HG03097 (cell line): Measurements from ENCODE around the gene TCF25.
"Not testable (repeated sequence)": the region's sequence is repeated elsewhere in the genome, so short reads cannot be mapped to it uniquely, and the experiment has no call there.

Source experiments
- ATAC-seq: cut with Tn5 transposase; IDR thresholded peaks from one replicate; pipeline ENCODE4 v1.9.1; 2021; ENCODE audit not compliant: unreplicated experiment, low FRiP score

The TCF25 gene

GRCh38 chr16:89873109-89873971 is at the start of gene TCF25:
Gene TCF25 (plus strand): TSS chr16:89873592. CDS start chr16:89873668, 76 bp downstream.
- ATAC-seq, result peak; percentile 42

- not testable (repeated sequence) for ATAC-seq
These were observed 49.6 kb upstream of the TCF25 start for GRCh38 chr16:89823824-89824148.

GRCh38 chr16:89826531-89827382 is 46.6 kb upstream of the TCF25 start:
- no peak for ATAC-seq

- ATAC-seq, result no peak
These were observed 45.8 kb upstream of the TCF25 start for GRCh38 chr16:89827383-89828198.

- ATAC-seq, result peak; percentile 62
These were observed 45.1 kb upstream of the TCF25 start, which contains the start of gene SPIRE2 for GRCh38 chr16:89828199-89828869. Gene SPIRE2 (plus strand): TSS chr16:89828475. CDS start chr16:89828551, 76 bp downstream.

- no peak for ATAC-seq
These were observed 44.3 kb upstream of the TCF25 start for GRCh38 chr16:89828870-89829629.

GRCh38 chr16:89829630-89830437 is 43.6 kb upstream of the TCF25 start:
- ATAC-seq, result no peak

GRCh38 chr16:89831810-89832328 is 41.5 kb upstream of the TCF25 start:
- ATAC-seq, result no peak

GRCh38 chr16:89833664-89834363 is 39.6 kb upstream of the TCF25 start:
- ATAC-seq, result not testable (repeated sequence)

GRCh38 chr16:89834813-89835363 is 38.5 kb upstream of the TCF25 start:
- not testable (repeated sequence) for ATAC-seq

GRCh38 chr16:89836484-89836883 is 36.9 kb upstream of the TCF25 start:
- ATAC-seq, result not testable (repeated sequence)

GRCh38 chr16:89837014-89837546 is 36.3 kb upstream of the TCF25 start:
- no peak for ATAC-seq

GRCh38 chr16:89841275-89841674 is 32.1 kb upstream of the TCF25 start:
- no peak for ATAC-seq

GRCh38 chr16:89842471-89843408 is 30.7 kb upstream of the TCF25 start:
- no peak for ATAC-seq

GRCh38 chr16:89843409-89844350 is 29.7 kb upstream of the TCF25 start:
- no peak for ATAC-seq
